Activated T-helper 9 cell treated with anti-CD3 and anti-CD28 coated beads, Interleukin-2, amount 50 U/mL, for 16 hours (primary cell): ENCODE results near the gene KLHL41.

ENCODE experiments used
- DNase-seq: peaks from one replicate; pipeline ENCODE4 v3.0.0-alpha.2; 2020; ENCODE audit warnings: low read depth

Gene KLHL41

DNA sequence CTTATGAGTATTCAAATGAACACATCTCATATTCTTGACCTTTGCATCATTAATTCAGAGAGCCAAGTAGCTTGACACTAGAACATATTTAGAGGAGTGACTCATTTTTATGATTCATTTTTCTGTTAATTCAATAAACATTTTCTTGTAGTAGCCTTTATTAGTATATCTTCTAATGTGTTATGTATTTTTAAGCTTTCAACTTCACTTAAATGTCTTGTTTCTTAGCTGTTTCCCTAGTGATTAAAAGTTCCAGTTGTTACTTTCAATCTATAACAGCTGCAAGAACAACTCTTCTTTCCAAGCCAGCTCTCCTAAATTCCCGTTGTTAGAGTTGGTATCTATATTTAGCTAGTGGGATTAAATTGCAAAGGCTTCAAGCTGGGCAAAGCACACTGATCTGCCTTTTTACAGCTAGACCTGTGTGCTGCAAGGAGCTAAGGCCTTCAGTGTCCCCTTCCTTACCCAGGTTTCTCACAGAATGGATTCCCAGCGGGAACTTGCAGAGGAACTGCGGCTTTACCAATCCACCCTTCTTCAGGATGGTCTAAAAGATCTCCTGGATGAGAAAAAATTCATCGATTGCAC is at the start of gene KLHL41:
Gene KLHL41 (plus strand): TSS at position 405 of the 588 bp plus-strand sequence. CDS start 77 bp downstream, at position 482.
- no peak for DNase-seq

DNA sequence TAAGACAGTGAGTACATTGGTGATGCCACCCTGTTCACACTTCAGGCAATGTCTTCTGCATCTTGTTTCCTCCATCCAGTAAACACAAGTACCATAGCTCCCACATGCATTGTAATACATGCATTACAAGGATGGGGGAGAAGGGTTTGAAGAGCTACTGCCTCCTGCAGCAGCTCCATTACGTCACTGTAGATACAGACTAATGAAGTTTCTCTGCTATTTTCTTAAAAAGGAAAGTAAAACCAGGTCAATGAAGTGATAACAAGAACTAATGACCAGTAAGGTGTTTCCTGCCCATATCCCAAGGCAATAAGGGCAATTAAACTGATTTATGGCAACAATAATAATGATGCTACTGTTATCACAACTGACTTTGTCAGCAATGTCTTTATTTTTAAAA is 48.4 kb upstream of the KLHL41 start:
- DNase-seq, result no peak

DNA sequence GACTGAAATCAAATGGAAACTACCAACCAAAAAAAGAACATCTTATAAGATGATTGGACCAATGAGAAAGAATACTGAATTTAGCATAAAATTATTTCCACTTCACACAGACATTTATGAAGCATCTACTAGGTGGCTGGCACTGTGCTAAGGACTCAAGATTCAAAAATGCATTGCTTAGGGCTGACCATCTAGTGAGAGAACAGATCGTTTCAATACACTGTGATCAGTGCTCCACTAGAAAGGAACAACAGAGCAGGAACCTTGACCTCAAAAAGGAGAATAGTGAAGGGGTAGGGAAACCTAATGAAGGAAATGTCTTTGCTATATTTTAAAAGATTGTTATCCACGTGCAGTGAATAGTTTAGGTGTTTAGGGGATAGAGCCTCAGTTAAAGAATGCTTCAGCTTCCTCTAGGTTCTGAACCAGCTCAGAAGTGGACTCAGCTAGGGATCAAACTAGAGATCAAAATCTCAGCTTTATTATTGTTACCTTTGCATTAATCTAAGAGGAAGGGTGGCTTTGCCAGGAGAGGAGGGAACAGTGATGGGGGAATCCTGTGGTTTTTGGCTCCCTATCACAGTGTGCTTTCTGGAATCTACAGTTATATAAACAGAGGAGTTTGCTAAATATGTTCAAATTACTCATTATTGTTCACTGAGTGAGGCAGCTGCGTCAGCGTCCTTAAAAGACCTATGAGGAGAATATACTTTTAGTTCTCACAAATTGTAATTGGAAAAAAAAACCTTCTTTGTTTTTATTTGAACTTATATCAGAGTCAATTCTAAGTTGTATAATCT is 46.4 kb upstream of the KLHL41 start:
- no peak for DNase-seq

DNA sequence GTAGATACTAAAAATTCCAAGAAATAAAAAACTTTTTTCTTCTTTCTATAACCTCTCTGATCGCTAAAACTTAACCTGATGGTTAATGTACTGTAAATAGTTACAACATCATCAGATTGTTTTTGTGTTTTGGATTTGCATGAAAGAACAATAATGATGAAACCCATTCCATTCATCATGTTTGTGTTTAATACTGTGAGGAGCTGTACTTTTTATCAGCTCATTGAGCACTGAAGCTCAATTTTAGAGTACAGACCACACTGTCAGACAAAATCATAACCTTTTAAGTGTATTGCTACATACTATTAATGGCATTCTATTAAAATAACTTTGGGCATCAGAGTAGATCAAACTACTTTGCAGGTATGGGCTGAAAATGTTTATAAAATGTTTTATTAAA is 45.0 kb upstream of the KLHL41 start:
- no peak for DNase-seq

DNA sequence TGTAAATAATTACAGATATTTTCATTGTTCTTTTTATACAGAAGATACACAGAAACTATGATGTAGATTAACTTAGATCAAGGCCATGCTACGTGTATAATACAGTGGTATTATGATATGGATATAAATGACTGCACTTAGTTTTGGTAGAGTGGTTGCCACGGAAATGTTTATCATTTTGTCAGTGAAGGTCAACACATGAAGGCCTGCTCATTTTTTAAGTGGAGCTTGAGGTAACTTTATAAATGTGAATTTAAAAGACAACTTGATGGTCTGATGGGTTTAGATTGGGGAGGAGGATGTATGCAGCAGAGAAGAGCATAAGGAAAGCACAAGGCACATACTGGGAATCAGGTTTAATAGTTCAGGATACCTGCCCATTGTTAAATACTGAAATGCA is 44.6 kb upstream of the KLHL41 start:
- DNase-seq, result no peak

DNA sequence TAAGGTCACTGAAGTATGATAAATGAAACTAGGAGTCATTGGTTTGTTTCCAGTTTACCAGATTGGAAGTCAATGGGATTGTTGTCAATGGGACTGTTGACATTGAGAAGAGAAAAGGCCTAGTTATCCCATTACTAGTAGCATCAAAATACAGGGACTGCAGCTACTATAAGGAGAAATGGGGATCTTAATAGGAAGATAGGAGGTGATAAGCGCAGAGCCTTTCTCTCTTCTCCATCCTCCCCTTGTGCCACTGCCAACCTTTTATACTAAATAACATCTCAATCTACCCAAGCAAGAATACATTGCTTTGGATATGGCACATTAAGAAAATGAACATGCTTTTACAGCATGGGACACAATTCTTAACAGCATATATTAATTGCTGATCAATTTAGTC is 40.7 kb upstream of the KLHL41 start:
- no peak for DNase-seq

DNA sequence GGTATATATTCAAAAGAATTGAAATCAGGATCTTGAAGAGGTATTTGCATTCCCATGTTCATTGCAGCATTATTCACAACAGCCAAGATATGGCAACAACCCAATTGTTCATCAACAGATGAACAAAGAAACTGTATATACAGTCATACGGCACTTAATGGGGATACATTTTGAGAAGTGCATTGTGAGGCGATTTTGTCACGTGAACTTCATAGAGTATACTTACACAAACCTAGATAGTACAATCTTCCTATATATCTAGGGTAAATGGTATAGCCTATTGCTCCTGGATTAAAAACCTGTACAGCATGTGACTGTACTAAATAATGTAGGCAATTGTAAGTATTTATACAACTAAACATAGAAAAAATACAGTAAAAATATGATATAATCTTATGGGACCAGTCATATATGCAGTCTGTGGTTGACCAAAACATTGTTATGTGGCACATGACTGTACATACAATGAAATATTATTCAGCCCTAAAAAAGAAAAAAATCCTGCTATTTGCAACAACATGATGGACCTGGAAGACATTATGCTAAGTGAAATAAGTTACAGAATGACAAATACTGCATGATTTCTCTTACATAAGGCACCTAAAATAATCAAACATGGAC is 39.4 kb upstream of the KLHL41 start:
- no peak for DNase-seq

DNA sequence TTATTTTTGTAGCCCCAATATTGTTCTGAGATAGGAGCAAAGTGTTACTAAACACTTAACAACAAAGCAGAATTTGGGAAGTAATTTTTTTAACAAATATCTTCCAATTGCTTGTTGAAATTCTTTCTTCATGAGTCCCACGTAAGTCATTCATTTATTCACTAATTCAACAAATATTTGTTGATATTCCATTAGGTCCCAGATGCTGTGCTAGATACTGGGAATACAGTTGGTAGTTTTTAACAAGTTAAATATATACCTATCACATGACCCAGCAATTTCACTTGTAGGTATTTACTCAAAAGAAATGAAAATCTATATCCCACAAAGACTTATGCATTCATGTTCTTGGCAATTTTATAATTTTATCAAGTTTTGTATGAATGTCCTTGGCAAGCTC is 37.3 kb upstream of the KLHL41 start:
- no peak for DNase-seq

DNA sequence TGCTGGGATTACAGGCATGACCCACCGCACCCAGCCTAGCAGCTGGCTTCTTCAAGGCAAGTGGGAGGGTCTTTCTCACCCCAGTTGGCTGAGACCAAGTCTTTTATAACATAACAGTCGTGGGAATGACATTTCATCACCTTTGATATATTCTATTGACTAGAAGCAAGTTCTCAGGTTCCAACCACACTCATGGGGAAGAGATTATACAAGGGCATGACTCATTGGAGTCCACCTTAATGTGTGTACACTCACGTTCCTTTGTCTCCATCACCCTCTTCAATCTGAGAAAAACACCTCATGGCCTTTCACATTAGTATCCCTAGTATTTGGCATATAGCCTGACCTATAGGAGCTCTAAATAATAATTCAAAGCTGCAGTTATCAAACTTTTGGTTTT is 33.0 kb upstream of the KLHL41 start:
- DNase-seq, result no peak

DNA sequence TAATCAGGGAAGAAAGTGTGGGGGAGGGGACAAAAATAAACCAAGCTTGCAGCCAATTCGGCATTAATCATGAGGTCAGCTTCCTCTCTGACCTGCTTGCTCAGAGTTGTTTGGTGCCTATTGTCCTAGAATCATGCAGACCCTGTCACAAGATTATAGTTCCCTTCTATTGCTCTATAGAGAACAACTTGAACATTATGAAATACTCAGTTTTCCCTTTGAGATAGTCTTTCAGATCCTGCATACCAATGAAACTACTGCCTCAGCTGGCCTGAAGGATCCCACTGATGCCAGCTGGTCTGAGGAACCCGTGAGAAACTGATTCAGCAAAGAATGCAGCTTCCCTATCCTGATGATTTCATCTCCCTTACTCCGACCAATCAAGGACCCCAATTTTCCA is 31.2 kb upstream of the KLHL41 start:
- DNase-seq, result no peak

DNA sequence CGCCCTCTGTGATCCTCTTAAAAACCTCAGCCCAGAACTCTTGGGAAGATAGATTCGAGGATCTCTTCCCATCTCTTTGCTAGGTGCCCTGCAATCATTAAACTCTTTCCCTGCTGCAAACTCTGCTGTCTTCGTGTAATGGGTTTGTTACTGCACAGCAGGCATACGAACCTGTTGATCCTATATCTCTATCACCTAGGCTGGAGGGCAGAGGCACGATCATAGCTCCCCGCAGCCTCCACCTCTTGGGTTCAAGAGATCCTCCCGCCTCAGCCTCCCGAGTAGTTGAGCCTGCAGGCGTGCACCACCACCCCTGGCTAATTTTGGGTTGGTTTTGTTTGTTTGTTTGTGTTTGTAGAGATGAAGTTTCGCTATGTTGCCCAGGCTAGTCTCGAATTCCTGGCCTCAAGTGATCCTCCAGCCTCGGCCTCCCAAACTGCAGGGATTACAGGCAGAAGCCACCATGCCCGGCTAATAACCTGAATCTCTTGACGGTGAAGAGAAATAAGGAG is 30.7 kb upstream of the KLHL41 start:
- no peak for DNase-seq

DNA sequence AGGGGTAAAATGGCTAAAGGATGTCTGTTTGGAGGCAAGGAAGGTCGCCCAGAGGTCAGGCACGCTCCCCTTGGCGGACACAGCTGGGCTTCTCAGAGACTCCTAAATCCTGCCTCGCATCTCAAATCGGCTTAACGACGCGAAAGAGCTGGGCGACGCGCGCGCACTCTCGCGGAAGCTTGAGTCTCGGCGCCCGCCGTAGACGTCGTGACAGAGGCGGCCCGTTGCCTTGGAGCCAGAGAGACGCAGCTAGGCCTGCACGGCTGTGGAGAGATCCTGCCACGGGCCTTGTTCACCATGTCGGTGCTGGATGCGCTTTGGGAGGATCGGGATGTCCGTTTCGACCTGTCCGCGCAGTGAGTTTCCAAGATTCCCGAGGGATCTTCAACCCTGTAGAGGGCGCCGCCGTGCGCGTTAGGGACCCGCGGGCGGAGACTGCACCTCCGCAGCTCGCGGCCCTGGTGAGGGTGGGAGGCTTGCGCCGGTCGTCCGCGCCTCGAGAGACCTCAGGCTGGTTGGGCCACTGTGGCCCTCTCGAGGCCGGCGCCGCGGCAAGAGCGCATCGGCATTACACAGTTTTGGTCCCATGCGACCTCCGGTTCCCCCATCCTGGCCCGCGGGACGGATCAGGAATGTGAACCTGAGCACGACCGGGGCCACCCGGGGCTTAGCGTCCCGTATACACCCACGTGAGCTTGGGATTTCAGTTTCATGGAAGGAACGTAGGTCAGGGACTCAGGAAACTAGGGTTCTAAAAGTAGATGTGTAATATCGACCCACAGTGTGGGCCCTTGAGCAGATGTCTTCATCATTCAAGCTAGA is 30.0 kb upstream of the KLHL41 start, which contains the start of gene BBS5:
Gene BBS5 (plus strand): TSS at position 238 of the 822 bp plus-strand sequence. CDS start 60 bp downstream, at position 298.
- peak; percentile 50 for DNase-seq

DNA sequence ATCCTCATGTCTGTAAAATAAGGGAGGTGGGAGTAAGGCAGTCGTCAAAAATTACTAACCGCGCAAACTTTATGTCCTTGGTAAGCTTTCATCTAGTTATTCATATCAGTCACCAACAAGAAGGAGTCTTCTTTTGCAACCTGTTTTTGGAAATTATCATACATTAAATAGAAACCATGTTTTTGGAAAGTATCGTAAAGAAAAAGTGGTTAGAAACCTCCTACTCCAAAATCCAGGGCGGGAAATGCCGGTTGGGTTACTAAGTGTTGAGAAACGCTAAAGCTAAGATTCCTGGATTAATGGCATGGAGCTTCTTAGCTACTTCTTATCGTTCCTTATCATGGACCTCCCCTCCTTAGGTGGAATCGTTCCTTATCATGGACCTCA is 29.4 kb upstream of the KLHL41 start:
- no peak for DNase-seq

DNA sequence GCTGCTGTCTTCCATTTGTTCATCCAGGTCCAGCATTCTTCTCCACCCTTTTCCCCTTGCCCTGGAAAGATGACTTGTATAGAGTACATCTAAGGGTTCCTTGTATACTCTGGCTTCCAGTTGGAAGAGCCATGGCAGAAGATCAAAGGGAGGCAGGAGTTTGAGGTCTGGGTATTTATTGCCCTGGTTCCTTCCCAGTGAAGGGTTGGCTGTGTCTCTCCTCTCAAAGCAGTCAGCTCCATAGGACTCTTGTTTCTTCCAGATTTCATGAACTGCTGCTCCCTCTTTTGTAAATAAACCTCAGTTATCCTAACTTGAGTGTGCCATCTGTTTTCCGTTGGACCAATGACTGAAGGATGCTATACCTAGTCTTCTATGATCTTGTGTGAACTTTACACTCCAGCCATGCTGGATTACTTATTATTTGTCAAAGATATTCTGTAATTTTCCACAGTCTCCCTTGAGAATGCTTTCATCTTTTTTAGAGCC is 23.8 kb upstream of the KLHL41 start:
- DNase-seq, result no peak

DNA sequence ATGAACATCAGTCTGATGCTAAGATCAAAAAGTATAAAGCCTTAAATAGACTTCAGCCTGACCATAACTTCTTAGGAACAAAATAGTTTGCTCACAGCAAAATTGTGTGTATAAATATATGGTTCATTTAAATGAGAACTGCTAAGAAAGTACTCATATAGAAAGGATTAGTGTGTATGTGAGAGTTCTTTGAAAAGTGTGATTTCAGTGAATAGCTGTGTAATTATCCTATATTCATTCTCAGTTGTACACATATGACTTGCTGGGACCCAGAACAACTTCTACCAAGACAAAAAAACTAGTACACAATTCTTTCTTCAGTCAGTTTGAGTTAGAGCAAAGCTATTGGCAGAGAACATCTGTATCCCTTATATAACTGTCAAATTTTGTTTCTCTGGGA is 23.0 kb upstream of the KLHL41 start:
- no peak for DNase-seq

DNA sequence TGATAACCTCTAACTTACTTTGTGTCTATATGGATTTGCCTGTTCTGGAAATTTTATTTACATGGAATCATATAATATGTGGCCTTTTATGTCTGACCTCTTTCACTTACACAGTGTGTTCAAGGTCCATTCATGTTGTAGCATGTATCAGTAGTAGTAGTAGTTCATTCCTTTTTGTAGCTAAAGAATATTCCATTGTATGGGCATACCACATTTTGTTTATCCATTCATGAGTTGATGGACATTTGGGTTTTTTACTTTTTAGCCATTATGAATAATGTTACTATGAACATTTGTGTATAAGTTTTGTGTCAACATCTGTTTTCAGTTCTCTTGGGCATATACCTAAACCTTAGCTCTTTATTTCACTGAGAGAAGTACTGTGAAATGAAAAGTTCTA is 18.7 kb upstream of the KLHL41 start:
- no peak for DNase-seq

DNA sequence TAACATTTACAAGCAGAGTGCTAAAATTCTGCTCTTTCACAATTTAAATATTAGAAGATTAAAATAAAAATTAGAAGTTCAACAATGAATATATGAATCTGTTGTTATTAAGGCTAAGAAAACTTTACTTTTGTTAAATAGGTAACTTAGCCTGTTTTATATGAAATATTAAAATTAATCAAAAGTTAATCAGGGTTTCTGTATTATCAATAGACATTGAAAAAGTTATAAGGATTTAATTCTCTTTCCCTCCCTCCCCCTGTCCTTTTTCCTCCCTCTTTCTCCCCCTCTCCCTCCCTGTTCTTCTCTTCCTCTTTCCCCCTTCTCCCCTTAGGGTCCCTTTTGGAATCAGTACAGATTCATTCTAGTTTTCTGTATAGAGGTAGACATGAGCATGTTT is 18.1 kb upstream of the KLHL41 start:
- DNase-seq, result no peak

DNA sequence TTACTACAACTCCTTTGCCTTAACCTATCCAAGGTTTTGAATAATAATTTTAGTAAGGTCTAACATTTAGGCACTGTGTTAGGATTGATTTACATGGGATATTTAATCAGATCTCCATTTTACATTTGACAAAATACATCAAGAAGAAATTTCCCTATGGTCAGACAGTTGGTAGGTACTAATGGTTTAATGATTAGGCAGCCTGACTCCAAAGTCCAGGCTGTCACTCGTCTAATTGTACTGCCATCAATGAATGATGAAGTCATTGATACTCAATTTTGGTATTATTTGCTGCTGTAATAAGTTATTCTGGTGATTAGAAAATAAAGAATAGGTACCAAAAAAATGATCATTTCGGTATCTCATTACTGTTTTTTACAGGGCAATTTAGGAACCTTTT is 16.1 kb upstream of the KLHL41 start:
- no peak for DNase-seq

DNA sequence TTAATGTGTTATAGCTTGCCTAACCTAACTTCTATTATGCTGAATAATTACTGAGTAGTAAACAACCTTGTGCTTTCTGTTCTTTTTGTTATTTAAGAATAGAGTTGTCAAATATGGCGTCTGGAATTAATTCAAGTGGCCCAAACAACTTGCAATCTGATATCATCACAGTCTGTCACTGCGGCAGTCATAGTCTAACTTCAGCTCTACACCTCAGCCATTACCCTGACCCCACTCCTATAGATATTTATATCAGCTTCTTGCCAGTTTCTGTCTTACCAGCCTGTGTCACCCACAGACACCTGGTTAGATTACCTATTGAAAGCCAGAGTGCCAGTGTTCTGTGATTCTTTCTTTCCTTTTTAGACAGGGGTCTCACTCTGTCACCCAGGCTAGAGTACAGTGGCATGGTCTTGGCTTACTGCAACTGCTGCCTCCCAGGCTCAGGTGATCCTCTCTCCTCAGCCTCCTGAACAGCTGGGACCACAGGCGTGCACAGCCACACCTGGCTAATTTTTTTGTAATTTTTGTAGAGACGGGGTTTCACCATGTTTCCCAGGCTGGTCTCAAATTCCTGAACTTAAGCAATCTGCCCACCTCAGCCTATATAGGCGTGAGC is 14.1 kb upstream of the KLHL41 start:
- no peak for DNase-seq

DNA sequence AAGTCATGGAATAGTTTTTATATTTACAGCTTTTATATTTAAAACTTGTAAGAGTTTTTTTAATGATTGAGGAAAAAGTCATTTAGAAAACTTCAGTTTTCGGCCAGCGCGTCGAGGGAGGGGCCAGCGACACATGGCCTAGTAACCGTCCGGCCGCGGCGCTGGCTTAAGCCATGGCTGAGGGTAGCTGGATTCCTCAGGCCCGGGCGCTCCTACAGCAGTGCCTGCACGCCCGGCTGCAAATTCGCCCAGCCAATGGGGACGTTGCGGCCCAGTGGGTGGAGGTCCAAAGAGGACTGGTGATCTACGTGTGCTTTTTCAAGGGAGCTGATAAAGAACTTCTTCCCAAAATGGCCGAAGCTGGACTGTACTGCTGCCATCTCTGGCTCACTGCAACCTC is 4.9 kb upstream of the KLHL41 start:
- DNase-seq, result no peak

DNA sequence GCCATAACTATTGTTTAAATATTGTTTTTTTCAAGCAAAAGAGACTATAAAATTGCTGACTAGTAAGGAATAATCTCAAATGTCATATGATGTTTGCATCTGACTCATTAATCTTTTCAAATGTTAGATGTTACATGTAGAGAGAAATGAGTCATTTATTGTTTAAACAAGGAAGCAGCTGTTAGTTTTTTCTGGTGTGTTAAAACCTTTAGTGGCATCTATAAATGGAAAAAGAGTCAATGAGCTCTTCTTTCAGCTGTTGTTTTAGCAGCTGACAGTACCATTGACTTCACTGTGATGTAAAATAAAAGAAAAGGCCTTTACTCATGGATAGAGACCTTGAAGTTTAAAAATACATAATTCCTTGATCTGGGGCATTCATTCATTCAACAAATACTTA is 1.8 kb upstream of the KLHL41 start:
- DNase-seq, result no peak

DNA sequence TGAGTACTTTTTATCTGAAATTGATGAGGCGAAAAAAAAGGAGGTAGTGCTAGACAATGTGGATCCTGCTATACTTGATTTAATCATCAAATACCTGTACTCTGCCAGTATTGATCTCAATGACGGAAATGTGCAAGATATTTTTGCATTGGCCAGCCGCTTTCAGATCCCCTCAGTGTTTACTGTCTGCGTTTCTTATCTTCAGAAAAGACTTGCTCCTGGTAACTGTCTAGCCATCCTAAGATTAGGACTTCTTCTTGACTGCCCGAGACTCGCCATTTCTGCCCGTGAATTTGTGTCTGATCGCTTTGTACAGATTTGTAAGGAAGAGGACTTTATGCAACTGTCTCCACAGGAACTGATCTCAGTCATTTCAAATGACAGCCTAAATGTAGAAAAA is 453 bp downstream of the KLHL41 start:
- DNase-seq, result no peak
